Keratinocyte (primary cell): ENCODE data around the gene B3GALT6. TPM values are rescaled to one million over a fixed set of nuclear protein-coding genes. Genes with fewer than 3 reads are reported as not detected.

Experiments
- DNase-seq: peaks from one replicate; pipeline ENCODE4 v3.0.0-alpha.2; 2011; ENCODE audit warnings: low read depth, missing footprints, low spot score
- FAIRE-seq: peaks from 2 replicates; lab custom pipeline; 2011; peaks lifted over from hg19 to GRCh38; lab: Jason Lieb, UNC
- H2AFZ ChIP-seq: 2 replicates; pipeline ENCODE4 v1.6.0; 2012; ENCODE audit warnings: low read length, control low read depth, inconsistent platforms; ENCODE audit not compliant: control insufficient read depth
- H3K27ac ChIP-seq: 2 replicates; pipeline ENCODE4 v1.5.1; 2011; ENCODE audit warnings: low read length; ENCODE audit not compliant: control insufficient read depth, insufficient read depth
- H3K27me3 ChIP-seq: 3 replicates; pipeline ENCODE4 v1.6.0; 2011; ENCODE audit warnings: low read length; ENCODE audit not compliant: control insufficient read depth, insufficient read depth; ENCODE audit errors: extremely low read depth
- H3K36me3 ChIP-seq, 2 experiments: 2 replicates in 1 of 2; 3 replicates in 1 of 2; pipeline ENCODE4 v1.5.1; 2011; ENCODE audit warnings: low read length in 2 of 2, mild to moderate bottlenecking in 1 of 2; ENCODE audit not compliant: control insufficient read depth in 2 of 2, insufficient read depth in 2 of 2; ENCODE audit errors: extremely low read depth in 1 of 2
- H3K4me1 ChIP-seq: 3 replicates; pipeline ENCODE4 v1.5.1; 2011; ENCODE audit warnings: low read length; ENCODE audit not compliant: control insufficient read depth, insufficient read depth; ENCODE audit errors: extremely low read depth
- H3K4me2 ChIP-seq: 3 replicates; pipeline ENCODE4 v1.6.0; 2011; ENCODE audit warnings: low read depth, low read length; ENCODE audit not compliant: control insufficient read depth, insufficient read depth; ENCODE audit errors: extremely low read depth
- H3K4me3 ChIP-seq, 3 experiments: fragments of 200-600 bp in 1 of 3; sonication (generic) in 1 of 3; 2 replicates in 2 of 3; 3 replicates in 1 of 3; pipeline ENCODE4 v1.5.1; 2011 to 2016; ENCODE audit warnings: low read length in 3 of 3, mild to moderate bottlenecking in 3 of 3, control low read depth in 2 of 3, inconsistent platforms in 1 of 3, low read depth in 1 of 3, mixed read lengths in 1 of 3, mixed run types in 1 of 3, moderate library complexity in 1 of 3; ENCODE audit not compliant: control insufficient read depth in 2 of 3, insufficient read depth in 2 of 3; ENCODE audit errors: extremely low read depth in 1 of 3
- H3K79me2 ChIP-seq: 2 replicates; pipeline ENCODE4 v1.6.0; 2012; ENCODE audit warnings: low read length; ENCODE audit not compliant: control insufficient read depth, insufficient read depth
- H3K9ac ChIP-seq: 3 replicates; pipeline ENCODE4 v1.6.0; 2011; ENCODE audit warnings: low read length; ENCODE audit not compliant: control insufficient read depth, insufficient read depth; ENCODE audit errors: extremely low read depth
- H3K9me1 ChIP-seq: 3 replicates; pipeline ENCODE4 v1.6.0; 2011; ENCODE audit warnings: low read length; ENCODE audit not compliant: control insufficient read depth, insufficient read depth; ENCODE audit errors: extremely low read depth
- H3K9me3 ChIP-seq: 2 replicates; pipeline ENCODE4 v1.5.1; 2012; ENCODE audit warnings: low read depth, low read length; ENCODE audit not compliant: control insufficient read depth
- H4K20me1 ChIP-seq: 3 replicates; pipeline ENCODE4 v1.6.0; 2011; ENCODE audit warnings: low read length; ENCODE audit not compliant: control insufficient read depth, insufficient read depth; ENCODE audit errors: extremely low read depth
- EZH2 ChIP-seq: IDR thresholded peaks from one replicate; pipeline ENCODE4 v1.6.1; 2012; ENCODE audit warnings: inconsistent platforms, mild to moderate bottlenecking, low read length, moderate library complexity
- dilution Hi-C: fragments of 300-500 bp; cut with MboI; formaldehyde crosslinking; loops from one replicate; pipeline ENCODE4 v1.7.0; 2020; ENCODE audit warnings: low sequenced_read_pairs; ENCODE audit not compliant: extremely low pct_ligation_motif_present
- polyA plus RNA-seq, 5 experiments: library from polyadenylated mRNA; depleted of rRNA in 3 of 5; stranded (reverse) in 3 of 5; stranded (forward) in 1 of 5; unstranded in 1 of 5; fragments of >200 nt; gene quantifications; 1 replicate in 1 of 5; 2 replicates in 3 of 5; 3 replicates in 1 of 5; pipeline versions ENCODE4 v1.2.1 to v1.2.3, GENCODE V29; 2011 to 2012; ENCODE audit warnings: missing spikeins in 2 of 5, low read depth in 1 of 5, low replicate concordance in 1 of 5
- TF ChIP-seq, protein P1 (sequence below), 3 experiments: IDR thresholded peaks in 1 of 3; conservative IDR thresholded peaks in 1 of 3; optimal IDR thresholded peaks in 1 of 3; 2 replicates in 2 of 3; 3 replicates in 1 of 3; pipeline versions ENCODE3 to v1.5.1; 2011; ENCODE audit warnings: low read length in 3 of 3, mild to moderate bottlenecking in 3 of 3, moderate library complexity in 2 of 3, control low read depth in 1 of 3, inconsistent platforms in 1 of 3; ENCODE audit not compliant: insufficient read depth in 2 of 3; ENCODE audit errors: extremely low read depth in 1 of 3

Gene B3GALT6
- polyA plus RNA-seq, 1 donor (not counting 4 experiments of a cell fraction or from before 2014, with no cell fraction given) = 6.8 TPM

DNA sequence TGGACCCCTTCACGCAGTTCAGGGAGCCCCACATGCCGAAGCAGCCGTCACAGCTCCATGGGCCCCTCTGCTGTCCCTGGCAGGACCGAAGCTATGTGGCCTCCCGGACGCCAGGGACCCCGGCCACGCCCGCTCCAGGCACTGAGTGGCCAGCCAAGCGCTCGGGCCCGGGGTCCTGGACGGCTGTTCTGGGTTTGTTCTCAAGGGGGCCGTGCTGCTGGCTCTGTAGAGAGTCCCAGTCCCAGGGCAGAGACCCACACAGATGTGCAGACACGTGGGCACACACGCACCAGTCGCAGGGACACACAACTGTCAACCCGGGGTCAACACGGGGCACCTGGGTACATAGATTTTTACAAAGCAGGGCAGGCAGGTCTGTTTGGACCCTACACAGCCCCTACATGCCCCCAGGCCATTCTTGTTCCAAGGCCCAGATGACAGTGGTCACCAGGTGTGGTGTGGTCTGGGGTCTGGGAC, 6.7 kb downstream of the B3GALT6 start:
- peaks cover 15% of the 10 kb centered on the region for H3K4me1 ChIP-seq
- H3K4me3 ChIP-seq = no peak overlapping the region
- dilution Hi-C loops = no loop called here

DNA sequence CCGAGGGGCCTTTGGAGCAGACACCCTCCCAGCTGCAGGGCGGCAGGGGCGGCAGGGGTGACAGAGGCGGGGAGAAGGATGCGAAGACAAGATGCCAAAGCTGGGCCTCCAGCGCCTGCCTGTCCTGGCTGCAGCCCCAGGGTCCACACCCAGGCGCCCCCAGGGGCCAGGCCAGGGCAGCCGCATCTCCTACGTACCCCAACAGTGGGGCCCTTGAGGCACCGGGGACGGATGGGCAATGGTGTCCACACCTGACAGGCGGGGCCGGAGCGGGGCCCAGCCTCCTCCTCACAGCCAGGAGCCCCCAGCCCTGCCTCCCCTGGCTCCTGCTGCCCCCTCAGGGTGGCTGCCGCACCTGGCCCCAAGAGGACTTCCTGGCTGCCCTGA, 7.2 kb downstream of the B3GALT6 start:
- no peak overlapping the region for H2AFZ ChIP-seq
- H3K4me2 ChIP-seq = no peak overlapping the region
- DNase-seq = no peak
- H3K27me3 ChIP-seq = peaks cover 6% of the 10 kb centered on the region
- H3K9me3 ChIP-seq = no peaks in the 10 kb centered on the region
- peaks cover 15% of the 10 kb centered on the region for H3K4me1 ChIP-seq
- peaks cover 0 to 3% of the 10 kb centered on the region in 2 experiments for H3K36me3 ChIP-seq
- H3K79me2 ChIP-seq = peaks cover 2% of the 10 kb centered on the region
- no peaks in the 10 kb centered on the region for H3K9me1 ChIP-seq
- dilution Hi-C loops = no loop called here
- TF ChIP-seq EZH2 = no peak
- TF ChIP-seq, protein P1, sequence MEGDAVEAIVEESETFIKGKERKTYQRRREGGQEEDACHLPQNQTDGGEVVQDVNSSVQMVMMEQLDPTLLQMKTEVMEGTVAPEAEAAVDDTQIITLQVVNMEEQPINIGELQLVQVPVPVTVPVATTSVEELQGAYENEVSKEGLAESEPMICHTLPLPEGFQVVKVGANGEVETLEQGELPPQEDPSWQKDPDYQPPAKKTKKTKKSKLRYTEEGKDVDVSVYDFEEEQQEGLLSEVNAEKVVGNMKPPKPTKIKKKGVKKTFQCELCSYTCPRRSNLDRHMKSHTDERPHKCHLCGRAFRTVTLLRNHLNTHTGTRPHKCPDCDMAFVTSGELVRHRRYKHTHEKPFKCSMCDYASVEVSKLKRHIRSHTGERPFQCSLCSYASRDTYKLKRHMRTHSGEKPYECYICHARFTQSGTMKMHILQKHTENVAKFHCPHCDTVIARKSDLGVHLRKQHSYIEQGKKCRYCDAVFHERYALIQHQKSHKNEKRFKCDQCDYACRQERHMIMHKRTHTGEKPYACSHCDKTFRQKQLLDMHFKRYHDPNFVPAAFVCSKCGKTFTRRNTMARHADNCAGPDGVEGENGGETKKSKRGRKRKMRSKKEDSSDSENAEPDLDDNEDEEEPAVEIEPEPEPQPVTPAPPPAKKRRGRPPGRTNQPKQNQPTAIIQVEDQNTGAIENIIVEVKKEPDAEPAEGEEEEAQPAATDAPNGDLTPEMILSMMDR (optimal IDR thresholded peaks at IDR 0.05 in 1 of 3, IDR thresholded peaks at IDR 0.05 in 1 of 3, conservative IDR thresholded peaks at IDR 0.05 in 1 of 3; ENCODE audit: extremely low read depth in 1 of 3, insufficient read depth in 2 of 3, low read length in 3 of 3) = no peak
- no peaks in the 10 kb centered on the region for H4K20me1 ChIP-seq
- H3K4me3 ChIP-seq = no peak overlapping the region
- no peak for FAIRE-seq
- H3K9ac ChIP-seq = no peak overlapping the region
- no peak overlapping the region for H3K27ac ChIP-seq

More for the DNA sequence above, 6.7 kb downstream of the B3GALT6 start:
- no peaks in the 10 kb centered on the region for H4K20me1 ChIP-seq
- H3K4me2 ChIP-seq = peak overlapping the region; percentile 45
- TF ChIP-seq EZH2 = no peak
- TF ChIP-seq, protein P1 (optimal IDR thresholded peaks at IDR 0.05 in 1 of 3, IDR thresholded peaks at IDR 0.05 in 1 of 3, conservative IDR thresholded peaks at IDR 0.05 in 1 of 3; ENCODE audit: extremely low read depth in 1 of 3, insufficient read depth in 2 of 3, low read length in 3 of 3) = no peak
- DNase-seq (no peak), FAIRE-seq (no peak)
- no peaks in the 10 kb centered on the region for H3K9me3 ChIP-seq
- H3K79me2 ChIP-seq = peaks cover 5% of the 10 kb centered on the region
- no peak overlapping the region for H3K27ac ChIP-seq
- H3K9me1 ChIP-seq = no peaks in the 10 kb centered on the region
- H3K36me3 ChIP-seq = peaks cover 0 to 3% of the 10 kb centered on the region in 2 experiments
- peaks cover 6% of the 10 kb centered on the region for H3K27me3 ChIP-seq
- peak overlapping the region; percentile 62 for H2AFZ ChIP-seq
- H3K9ac ChIP-seq = peak overlapping the region; percentile 50
